HG03175 (cell line): Measurements from ENCODE around the gene SLC35G1.

ENCODE experiments used
- ATAC-seq: cut with Tn5 transposase; IDR thresholded peaks from one replicate; pipeline ENCODE4 v1.9.1; 2021; ENCODE audit warnings: mild to moderate bottlenecking, moderate library complexity; ENCODE audit not compliant: unreplicated experiment

SLC35G1 gene, protein sequence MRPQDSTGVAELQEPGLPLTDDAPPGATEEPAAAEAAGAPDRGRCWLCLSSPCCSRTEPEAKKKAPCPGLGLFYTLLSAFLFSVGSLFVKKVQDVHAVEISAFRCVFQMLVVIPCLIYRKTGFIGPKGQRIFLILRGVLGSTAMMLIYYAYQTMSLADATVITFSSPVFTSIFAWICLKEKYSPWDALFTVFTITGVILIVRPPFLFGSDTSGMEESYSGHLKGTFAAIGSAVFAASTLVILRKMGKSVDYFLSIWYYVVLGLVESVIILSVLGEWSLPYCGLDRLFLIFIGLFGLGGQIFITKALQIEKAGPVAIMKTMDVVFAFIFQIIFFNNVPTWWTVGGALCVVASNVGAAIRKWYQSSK

DNA sequence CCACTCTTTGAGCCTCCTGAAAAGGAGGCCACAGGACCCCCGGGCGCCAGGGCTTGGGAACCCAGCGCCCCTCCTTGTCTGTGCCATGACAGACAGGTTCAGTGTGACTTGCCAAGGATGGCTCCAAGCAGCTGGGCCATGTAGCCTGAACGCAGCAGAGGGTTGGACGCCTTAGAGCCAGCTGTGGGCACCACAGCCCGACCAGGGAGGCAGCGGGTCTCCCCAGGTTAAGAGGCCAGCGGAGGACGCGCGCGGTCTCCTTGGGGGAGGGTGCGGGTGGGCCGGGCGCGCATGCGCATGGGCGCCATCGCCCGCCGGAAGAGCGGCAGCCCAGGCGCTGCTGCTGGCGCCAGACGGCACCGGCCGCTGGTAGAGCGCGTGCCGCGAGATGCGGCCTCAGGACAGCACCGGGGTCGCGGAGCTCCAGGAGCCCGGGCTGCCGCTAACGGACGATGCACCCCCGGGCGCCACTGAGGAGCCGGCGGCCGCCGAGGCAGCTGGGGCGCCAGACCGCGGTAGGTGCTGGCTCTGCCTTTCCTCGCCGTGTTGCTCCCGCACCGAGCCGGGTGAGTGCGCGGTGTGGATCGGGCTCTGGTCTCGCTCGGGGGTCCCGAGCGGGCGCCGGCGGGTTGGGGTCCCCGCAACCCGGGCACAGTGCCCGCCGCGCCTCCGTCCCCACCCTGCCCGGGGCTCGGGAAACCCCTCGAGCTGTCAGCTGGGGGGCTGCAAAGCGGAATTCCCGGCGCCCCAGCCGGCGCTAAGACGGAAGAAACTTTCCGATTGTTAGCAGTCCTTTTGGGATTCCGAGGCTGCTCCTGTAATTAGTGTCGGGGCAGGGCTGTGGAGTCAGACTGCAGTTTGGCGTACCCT, at the start of gene SLC35G1:
TSS of gene SLC35G1 (plus strand) at position 333 of the 870 bp plus-strand sequence. CDS start at position 389, 56 bp downstream.
- peak; percentile 92 for ATAC-seq

DNA sequence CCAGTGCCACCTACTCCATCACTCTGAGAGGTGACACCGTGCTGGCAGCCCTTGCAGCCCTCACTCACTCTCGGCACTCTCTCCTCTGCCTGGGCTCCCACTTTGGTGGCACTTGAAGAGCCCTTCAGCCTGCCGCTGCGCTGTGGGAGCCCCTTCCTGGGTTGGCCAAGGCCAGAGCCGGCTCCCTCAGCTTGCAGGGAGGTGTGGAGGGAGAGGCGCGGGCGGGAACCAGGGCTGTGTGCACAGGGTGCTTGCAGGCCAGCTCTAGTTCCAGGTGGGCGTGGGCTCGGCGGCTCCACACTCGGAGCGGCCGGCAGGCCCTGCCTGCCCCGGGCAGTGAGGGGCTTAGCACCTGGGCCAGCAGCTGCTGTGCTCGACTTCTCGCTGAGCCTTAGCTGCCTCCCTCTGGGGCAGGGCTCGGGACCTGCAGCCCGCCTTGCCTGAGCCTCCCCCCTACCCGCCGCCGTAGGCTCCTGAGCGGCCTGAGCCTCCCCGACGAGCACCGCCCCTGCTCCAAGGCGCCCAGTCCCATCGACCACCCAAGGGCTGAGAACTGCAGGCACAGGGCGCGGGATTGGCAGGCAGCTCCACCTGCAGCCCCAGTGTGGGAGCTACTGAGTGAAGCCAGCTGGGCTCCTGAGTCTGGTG, 48.7 kb upstream of the SLC35G1 start:
- ATAC-seq: no peak

DNA sequence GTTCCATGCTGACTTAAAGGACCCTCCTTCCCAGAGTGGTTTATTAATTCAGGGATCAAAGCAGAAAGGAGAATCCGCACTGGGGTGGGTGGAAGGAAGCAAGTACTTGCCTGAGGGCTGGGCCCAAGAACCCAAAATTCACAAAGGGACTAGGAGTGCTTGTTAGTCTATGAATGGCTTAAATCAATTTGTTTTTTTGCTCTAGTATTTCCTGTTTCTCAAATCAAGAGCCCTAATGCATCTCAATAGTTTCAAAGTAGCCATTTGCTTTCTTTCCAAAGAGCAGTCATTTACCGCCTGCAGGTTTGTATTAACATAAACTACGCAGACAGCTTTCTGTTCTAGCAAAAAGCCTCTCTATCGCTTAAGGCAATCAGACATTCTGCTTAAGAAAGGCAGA, 44.2 kb upstream of the SLC35G1 start:
- no peak for ATAC-seq

DNA sequence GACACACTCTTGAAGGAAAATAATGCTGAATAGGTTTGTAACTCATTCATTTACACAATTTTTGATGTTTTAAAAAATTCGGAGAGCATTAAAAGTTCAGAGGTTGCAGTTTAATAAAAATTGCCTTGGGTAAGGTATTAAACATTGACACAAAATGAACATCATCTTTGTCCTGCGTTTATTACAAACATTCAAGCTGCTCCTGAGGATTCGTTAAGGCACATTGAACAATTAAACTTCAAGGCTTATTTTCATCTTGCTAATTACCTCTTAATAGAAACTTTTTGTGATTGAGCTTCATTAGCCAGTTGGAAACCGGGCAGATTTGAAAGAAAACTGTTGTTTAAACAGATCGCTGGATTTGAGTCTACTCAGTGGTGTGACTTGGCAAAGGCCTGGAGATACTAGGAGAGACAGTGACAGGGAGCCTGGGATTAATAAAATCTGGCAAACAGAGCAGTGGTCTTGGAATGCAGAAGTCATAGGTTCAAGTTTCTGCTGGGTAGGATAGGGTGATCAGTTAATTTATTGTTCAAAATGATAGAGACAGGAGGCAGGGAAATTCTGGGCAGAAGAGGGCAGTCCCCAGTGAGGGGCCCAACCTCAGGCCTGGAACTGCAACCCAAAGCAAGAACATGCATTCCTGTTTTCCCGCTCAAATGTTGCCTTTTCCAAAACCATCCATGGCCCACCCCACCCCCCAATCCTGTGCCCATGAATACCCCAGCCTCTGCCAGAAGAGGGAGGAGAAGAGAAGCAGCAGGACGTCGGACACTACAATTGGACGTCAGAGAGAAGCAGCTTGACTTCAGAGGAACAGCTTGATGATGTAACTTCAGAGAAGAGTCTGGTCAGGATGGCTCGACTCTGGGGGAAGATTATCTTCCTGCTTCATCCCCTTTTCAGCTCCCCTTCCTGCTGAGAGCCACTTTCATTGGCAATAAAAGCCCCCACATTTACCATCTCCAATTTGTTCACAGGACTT, 43.5 kb upstream of the SLC35G1 start:
- ATAC-seq: no peak

DNA sequence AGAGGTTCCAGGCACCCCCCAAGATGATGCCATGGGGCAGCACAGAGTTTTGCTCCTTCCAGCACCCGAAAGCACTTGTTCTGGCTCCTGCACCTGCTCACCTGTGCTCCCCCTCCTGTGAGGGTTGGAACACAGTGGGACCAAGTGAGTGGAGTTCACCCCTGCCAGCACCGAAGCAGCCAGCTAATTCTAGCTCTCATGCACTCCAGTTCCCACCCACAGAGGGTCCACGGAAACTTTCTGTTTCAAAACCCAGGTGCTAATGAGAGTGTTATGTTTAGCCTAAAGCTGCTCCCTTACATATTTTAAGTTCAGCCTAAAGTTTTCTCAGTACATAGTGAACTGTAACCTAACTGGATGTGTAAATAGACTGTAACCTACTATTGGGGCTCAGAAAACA, 42.6 kb upstream of the SLC35G1 start:
- ATAC-seq: no peak

DNA sequence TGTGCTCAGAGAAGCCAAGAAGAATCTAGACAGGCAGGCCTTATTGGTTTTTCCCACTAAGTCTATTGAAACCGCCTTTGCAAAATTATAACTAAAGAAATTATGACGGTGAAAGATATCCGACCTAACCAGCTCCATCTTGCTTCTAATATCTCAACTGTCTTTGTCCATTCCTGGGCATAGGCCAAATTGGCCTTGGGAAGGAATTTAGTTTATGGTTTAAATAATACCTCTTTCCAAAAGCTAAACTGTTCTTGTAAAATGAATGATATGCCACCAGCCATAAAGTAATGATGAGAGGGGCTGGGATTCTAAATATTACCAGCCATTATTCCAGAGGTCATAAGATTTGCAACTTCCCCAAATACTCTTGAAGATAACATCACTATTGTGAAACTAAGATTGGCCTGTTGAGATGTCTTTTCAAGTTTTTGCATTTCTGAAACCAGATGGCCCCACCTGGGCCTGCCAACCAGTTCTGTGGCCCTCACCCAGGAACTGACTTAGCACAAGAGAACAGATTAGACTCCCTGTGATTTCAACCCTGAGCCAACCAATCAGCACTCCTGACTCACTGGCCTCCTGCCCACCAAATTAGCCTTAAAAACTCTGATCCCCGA, 41.2 kb upstream of the SLC35G1 start:
- ATAC-seq: no peak

DNA sequence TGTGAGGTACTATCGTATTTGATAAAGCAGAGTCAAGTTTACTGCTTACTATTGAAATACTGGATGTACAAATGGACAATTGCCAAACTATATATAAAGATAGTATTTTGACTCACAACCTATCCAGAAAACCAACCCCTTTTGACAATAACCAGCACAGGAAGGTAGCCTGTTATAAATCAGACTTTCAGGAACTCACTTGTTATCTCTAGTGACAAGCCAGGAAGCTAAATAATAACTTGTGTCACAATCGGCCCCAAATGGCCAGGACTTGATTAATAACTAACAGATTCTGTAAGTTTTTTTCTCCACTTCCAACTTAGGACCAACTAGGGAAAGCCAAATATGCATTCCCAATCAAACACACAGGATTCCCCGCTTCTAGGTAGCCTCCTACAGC, 38.8 kb upstream of the SLC35G1 start:
- no peak for ATAC-seq

DNA sequence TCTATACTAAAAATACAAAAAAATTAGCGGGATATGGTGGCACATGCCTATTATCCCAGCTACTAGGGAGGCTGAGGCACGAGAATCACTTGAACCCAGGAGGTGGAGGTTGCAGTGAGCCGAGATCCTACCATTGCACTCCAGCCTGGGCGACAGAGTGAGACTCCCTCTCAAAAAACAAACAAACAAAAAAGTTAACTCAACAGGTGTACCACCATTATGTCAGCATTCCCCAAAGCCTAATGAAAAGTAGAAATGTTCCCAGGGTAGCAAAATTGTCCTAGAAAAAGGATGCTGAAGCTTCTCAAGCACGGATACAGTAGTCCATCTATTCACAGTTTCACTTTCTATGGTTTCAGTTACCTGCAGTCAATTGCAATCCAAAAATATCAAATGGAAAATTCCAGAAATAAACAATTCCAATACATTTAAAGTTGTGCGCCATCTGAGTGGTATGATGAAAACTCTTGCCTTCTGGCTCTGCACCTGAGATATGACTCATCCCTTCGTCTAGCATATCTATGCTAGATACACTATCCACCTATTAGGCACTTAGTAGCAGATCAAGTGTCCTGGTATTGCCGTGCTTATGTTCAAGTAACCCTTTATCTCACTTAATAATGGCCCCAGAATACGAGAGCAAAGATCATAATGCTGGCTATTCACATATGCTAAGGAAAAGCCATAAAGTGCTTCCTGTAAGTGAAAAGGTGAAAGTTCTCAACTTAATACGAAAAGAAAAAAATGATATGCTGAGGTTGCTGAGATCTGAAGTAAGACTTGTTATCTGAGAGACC, 37.2 kb upstream of the SLC35G1 start:
- ATAC-seq: no peak

DNA sequence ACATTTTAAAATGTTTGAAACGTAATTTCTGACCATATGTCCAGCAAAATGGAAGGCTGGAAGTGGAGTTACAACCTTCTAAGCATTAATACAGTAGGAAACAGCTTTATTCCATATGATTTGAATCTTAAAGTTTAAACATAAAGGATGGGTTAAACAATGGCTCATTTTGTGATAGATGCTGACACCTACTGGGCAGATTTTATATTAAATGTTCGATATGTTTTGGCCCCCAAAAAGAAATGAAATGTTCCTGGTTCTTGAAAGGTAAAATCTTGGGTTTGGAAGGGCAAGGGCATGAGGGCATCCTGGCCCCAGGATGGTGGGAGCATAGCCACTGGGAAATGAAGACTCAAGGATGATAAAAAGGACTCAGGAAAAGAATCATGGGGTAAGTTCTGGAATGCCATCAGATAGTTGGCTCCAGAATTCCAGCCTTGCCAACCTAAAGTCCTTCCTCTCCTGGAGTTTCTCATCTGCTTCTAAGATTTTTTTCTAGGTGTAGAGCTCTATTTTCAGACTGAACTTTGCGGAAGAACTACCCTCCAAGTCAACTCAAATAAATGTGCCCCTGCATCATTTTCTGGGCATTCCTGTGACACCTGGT, 34.6 kb upstream of the SLC35G1 start:
- no peak for ATAC-seq

DNA sequence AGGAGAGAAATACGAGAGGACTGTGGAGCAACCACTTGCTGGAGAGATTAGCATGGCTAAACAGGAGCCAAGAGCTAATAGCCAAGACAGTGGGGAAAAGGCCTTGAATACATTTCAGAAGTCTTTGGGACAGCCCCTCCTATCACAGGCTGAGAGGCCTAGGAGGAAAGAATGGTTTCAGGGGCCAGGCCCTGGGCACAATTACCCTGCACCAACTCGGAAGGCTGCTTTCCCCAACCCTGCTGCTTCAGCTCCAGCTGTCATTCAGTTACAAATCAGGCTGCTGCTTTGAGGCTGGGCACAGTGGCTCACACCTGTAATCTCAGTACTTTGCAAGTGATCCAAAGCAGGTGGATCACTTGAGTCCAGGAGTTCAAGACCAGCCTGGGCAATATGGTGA, 32.0 kb upstream of the SLC35G1 start:
- ATAC-seq: no peak

DNA sequence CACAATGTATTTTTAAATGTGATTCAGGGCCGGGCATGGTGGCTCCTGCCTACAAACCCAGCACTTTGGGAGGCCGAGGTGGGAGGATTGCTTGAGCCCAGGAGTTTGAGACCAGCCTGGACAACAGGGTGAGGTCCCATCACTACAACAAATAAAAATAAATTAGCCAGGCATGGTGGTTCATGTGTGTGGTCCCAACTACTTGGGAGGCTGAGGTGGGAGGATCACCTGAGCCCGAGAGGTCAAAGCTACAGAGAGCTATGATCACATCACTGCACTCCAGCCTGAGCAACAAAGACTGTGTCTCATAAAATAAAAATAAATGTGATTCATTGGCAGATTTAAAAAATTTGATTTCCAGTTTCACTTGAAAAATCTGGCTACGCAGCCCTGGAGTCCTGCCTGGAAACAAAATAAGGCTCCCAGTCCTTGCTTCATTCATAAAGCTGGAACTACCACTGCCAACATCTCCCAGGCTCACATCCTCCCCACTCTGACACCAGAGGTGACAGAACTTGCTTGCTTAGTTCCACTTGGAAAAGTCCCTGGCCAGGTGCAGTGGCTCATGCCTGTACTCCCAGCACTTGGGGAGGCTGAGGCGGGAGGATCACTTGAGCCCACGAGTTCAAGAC, 27.9 kb upstream of the SLC35G1 start:
- ATAC-seq: no peak

DNA sequence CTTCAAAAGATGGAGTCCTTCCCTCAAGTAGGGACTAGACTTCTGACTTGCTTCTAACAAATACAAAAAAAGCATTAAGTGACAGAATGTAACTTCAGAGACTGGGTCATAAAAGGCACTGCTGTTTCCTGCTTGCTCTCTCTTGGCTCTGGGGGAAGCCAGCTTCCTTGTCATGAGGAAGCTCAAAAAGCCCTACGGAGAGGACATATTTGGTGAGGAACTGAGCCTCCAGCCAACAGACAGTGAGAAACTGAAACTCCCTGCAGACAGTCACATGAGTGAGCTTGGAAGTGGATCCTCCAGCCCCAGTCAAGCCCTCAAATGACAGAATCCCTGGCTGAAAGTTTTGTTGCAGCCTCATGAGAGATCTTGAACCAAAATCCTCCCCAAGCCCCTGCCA, 26.3 kb upstream of the SLC35G1 start:
- no peak for ATAC-seq

DNA sequence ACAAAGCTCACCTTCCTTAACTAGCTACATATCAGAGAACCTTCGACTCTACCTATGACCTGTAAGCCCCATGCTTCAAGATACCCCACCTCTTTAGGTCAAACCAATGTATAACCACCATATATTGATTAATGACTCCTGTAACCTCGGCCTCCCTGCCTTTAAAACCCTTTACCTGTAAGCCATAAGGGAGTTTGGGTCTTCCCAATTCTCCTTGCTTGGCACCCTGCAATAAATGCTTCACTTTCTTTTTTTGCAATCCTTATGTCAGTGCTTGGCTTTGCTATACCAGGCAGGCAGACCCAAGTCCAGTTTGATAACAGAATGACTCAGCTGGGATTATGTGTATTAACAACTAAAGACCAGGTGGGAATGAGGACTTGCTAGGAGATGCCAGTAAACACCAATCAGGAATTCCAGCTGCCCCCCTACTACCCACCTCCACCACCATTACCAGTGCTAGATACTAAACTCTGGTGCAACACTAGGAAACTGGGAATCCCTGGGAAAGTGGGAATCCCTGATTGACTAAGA, 22.0 kb upstream of the SLC35G1 start:
- no peak for ATAC-seq

DNA sequence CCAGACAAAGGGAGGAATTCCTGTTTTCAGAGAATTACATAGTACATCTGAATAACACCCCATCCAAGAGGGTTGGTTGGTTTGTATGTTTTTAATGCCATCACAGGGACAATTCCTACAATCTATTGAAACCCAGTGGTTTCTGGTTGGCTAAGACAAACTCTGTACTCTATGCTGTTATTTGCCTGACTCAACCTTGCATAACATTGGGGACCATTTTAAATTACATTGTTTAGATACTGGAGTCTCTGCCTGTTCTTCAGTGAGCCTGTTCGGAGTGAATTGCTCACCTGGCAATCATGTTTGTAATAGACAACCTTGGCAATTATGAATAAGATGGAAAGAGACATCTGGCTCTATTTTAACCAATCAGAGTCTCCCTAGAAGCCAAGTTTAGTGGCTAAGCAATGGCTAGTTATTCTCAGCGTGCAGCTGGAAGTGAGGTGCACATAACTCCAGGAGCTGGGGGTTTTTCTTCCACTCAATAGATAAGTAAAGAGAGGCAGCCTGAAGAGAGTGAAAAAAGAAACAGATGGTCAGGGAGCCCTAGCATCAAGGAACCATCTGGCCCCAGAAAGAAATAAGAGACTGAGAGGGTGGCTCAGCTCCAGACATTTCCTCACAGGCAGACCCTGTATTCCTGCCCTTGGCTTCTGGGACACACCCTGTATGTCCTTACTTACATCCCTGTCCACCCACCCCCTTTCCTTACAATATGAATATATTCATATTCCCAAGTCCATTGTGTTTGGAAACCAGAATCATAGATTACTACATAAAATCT, 21.2 kb upstream of the SLC35G1 start:
- ATAC-seq: no peak

DNA sequence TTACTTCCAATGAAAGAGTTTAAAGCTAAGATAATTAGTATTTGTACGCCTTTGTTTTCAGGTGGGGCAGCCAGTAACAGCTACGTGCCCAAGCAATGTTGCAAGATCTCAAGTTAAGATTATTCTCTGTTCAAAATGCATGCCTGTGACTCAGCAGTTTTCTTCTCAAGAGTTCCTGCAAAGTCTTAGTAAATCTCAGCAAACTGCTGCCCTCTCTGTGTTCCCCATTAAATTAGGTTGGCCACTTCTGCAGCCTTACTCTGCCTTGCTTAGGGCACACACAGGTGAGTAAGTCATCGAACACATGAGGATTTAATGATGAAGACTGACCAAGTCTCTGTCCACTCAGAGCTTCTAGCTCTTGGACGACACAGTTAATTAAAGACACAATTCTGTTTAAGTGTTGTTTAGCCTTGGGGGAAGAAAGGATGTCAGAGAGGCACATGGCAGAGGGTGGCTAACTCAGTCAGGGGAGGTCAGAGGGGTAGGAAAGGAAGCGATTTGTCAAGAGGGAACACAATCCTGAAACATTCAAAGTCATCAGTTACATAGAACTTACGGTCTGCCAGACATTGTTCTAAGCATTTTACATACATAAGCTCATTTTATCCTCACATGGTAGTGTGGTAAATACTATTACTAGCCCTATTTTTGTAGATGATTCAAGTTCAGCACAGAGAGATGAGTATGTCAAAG, 20.2 kb upstream of the SLC35G1 start:
- no peak for ATAC-seq

DNA sequence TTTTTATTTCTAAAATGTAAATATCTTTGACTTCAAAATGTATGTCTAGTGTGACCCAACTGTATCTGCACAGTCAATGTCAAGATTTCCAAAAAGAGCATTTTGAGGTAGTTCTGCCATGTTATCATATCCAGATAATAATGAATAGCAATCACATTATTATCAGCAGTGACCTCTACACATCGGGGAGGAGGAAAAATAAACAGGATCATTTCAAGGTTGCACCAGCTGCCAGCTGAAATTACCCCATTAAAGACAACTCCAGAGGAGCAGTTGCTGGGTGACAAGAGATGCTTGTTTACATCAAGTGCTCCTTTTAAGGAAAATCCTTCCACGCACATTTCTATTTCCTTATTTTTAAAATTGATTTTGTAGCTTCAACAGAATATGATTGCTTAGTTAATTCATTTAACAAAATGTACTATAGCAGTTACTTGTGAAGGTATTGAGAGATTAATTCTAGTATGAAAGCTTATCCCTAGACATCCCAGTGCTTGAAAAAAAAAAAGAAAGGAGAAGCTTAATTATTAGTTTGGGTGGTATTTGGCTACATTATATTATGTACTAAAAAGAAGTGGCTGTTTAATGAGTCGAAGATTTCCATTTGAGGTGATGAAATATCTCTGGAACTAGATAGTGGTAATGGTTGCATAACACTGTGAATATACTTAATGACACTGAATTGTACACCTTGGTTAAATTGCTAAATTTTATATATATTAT, 19.3 kb upstream of the SLC35G1 start:
- ATAC-seq: no peak
